HL-60/S4 treated with retinoic acid at 250 ng/mL for 4 days and 3 days (cell line): ENCODE results near the gene COL7A1.
"Not testable (repeated sequence)": the region's sequence is repeated elsewhere in the genome, so short reads cannot be mapped to it uniquely, and the experiment has no call there.

ENCODE experiments used
- in situ Hi-C: fragments of 300-500 bp; cut with MboI; formaldehyde crosslinking; loops from 2 replicates; pipeline ENCODE4 v1.7.0; 2022; ENCODE audit warnings: low sequenced_read_pairs

Gene COL7A1

DNA sequence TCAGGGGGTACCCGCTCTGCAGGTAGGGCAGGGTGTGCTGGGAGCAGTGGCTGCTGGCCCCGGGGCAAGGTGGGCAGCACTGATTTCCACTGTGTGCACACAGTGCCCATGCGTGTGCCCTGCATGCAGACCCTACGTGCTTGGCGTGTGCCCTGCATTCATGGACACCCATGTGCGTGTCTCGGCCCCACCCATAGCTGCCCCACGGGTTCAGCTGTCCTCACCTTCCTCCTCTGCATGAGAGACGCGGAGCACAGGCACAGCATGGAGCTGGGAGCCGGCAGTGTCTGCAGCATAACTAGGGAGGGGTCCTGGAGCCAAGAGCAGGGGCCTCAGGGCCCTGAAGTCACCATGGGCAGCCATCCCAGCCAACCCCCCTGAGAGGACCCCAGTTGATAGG, 29.9 kb downstream of the COL7A1 start:
- in situ Hi-C loops, result no loop called here

DNA sequence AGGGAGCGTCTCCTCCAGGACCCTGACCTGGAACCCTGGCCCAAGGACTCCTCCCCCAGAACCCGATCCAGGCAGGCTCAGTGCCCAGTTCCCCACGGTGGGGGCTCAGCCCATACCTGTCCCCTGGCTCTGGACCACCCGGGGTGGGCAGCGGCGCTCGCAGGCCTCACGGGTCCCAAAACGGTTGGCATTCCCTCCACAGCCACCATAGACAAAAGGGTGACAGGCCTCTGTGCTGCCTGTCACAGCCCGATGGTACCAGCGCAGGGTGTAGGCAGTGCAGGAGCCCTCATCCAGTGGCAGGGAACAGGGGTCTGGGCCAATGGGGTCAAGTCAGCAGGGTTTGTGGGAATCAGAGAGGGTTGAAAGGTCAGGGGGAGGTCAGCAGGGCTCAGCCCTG, 30.5 kb downstream of the COL7A1 start:
- in situ Hi-C loops, result no loop called here

DNA sequence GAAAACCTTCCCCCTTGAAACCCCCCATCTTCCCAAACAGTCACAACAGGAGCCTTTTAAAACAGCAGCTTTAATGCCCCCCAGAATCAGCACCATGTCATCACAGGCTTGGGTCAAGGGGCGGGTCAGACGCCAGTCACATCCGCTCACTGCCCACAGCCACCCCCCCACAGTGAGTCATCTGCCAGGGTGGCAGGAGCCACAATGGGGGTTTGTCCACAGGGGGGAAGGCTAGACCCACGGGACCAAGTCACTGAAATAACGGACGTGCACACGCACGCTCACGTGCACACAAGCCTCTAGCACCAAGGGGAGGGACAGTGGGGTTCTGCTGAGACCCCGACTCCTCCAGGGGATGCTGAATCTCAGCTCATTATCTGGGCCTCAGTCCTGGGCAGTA, 31.1 kb downstream of the COL7A1 start:
- in situ Hi-C loops, result no loop called here

DNA sequence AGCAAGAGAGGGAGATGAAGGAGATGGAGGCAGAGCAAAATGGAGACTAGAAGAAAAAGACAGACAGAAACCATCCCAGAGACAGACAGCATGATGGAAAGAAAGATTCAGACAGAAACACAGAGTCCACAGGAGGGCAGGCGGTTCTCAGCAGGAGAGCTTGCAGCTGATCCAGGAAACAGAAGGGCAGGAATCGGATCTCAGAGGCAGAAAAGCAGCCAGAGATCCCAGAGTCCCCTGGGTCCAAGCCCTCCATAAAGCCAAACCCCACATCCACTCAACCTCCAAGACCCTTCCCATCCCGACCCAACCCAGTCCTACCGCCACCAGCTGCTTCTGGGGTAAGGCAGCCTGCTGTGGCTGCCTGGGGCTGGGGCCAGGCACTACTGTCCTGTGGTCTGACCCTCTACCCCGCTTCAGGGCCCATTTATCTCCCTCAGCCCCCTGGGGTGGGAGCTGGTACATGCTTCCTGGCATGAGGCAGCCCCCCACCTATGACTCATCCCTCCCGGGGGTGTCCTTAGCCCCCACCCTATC, 31.7 kb downstream of the COL7A1 start, which contains the start of gene UCN2:
UCN2 (minus strand) TSS at position 400 of the 537 bp plus-strand sequence. CDS start 657 bp downstream, outside the sequence.
- in situ Hi-C loops, result no loop called here

DNA sequence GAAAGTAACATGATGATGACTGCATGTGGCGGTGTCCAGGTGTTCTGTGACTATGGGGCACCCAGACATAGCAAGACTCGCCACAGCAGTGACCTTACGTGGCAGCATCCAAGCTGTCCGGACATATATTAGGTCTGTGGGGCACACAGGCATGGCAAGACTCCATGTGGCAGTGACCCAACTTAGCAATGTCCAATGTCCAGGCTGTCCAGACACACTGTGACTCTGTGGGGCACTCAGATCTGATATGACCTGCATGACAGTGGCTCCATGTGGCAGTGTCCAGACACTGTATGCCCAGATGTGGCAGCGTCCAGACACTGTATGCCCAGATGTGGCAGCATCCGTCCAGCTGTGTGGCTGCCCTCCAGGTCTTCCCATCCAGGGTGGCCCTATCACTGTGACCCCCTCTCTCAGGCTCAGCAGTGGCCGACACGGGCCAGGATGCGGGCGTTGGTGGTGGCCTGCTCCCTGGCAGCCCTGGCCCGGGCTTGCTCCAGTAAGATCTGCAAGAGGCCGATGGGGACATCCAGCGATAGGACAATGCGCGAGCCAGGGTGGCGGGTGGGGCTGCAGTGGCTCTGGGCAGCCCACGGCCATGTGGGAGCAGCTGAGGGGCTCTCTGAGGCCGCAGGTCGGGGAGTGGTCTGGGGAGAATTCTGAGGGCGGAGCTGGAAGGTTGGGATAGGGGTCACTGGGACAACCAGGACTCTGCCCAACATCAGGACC, 32.6 kb downstream of the COL7A1 start:
- in situ Hi-C loops, result no loop called here

DNA sequence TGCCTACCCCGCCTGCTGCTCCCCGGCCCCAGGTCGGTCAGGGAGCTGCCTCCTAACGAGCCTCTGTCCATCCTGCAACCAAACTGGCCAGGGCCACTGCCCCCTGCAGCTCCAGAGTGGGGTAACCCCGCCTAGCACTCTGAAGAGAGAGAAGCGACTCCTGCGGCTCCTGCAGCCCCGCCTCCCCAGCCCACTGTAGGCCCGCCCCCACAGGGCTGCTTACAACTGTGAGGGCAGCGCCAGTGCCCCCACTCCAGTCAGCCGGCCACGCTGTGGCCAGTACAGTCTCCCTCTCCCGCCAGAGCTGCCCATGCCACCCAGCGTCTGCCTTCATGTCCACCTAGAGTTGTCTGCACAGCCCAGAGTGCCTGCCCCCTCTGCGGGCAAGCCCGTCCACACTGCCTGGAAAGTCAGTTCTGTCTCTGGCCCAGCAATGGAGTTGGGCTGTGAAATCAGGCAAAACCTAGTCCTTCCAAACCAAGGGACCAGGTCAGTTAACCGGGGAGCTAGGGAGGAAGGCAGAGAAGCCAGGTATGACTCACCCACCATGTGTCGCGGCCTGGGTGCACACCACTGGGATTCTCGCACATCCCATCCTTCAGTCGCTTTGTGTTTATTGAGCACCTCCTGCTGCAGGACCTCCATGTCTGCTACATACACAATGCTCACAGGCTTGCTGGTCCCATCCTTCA, 33.9 kb downstream of the COL7A1 start:
- in situ Hi-C loops, result no loop called here

DNA sequence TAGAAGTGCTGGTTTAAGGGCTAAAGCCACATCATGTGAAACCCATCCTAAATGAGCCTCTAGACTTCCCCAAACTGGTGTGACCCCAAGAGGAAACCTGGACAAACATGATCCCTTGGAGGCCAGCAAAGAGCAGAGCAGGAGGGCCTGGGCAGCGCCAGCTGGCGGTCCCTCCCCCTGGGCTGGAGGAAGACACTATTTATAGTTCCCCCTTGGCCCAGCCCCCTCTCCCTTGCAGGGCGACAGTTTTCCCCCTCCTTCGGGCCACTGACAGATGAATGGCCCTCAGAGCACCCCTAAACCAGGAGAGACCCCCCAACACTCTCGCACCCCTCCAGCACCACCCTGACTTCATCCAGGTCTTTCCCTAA, 34.5 kb downstream of the COL7A1 start:
- in situ Hi-C loops, result no loop called here

DNA sequence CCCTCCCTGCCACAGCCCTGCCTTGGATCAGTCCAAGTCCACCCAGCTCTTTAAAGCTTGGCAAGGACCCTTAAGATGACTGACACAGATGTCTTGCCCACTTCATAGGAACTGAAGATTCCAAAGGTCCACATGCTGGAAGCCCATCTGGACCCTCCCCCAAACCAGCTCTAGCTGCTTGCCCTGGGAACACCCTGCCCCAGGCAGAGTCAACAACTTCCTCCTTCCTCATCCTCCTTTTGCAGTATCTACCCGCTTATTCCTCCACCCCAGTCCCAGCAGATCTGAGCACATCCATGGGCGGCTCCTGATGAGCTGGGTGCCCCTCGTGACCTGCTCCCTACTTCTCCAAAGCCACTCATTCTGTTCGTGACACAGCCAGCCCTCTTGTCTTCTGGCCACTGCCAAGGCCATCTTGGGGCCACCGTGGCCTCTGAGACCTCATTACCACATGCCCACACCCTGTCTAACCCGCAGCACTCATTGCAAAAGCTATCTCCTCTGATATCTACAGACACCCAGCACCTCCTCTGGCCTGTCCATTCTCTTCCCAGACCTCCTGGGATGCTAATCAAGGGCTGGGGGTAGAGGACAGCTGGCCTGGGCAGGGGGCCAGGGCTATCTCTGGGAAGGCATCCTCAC, 36.5 kb downstream of the COL7A1 start:
- in situ Hi-C loops, result no loop called here

DNA sequence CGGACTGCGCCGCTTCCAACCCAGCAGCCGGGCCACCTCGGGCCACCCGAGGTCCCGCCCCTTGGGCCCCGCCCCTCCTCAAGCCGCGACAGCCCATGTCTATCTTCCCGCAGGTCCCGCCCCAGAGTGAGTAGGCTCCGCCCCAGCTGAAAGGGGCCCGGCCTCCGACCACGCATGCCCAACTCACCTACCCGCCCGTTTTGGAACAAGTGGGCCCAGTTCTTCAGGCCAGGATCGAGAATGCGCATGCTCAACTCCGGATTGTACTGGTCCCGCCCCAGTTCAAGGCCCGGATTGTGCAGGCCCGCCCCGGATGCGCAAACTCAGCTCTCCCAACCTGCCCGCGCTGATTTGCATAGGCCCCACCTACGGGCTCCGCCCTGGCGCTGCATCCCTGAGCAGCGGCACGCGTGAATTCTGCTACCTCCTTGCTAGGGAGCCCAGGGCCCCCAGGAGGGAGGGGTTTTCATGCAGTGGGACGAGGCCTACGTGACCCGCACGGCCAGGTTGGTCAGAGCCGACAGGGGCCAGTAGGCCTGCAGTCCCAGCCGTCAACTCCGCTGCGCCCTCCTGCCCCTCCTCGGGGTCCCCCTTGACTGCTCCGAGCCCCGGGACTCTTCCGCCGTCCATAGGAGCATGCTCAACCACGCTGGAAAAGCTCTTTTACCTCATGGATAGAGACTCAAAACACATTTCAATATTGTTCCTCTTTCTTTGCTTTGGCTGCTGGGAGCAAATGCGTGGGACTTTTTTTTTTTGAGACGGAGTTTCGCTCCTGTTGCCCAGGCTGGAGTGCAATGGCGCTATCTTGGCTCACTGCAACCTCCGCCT, 38.1 kb downstream of the COL7A1 start, which contains the start of gene PFKFB4:
PFKFB4 (minus strand) TSS at position 8 of the 831 bp plus-strand sequence. CDS start 26 bp downstream, outside the sequence.
- in situ Hi-C loops, result no loop called here

DNA sequence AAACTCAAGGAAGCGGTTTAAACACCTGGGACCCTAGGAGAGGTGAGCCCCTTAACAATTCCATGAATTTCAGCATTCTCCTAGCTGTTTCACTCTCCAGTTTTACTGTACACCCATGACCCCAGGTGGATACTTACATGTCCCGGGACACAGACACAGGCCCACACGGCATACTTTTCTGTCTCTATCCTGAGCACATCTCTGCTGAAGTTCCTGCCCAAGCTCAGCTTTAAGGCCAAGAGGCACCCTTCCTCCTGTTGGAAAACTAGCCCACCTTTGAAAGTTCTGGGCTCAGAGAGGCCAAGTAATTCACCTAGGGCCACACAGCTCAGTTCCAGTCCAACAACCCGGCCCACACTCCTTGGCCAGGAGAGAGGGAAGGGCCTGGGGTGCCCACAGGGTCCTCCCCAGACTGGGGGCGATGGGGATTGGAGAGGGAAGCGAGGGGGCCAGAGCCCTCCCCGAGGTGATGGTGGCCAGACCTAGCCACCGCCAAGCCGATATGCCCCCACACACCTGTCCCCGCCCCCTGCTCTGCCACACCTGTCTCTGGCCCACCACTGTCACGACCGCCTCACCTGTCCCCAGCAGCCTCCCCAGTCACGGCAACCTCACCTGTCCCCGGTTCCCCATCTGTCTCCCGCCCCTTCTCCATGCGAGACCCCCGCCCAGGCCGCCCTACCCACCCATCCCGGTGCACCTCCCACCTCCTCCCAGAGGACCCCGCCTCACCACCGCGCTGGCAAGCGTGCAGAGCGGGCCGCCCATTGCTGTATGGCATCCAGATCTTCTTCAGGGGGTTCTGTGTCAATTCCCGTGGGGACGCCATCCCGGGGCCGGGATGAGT, 39.0 kb downstream of the COL7A1 start:
- in situ Hi-C loops, result no loop called here

DNA sequence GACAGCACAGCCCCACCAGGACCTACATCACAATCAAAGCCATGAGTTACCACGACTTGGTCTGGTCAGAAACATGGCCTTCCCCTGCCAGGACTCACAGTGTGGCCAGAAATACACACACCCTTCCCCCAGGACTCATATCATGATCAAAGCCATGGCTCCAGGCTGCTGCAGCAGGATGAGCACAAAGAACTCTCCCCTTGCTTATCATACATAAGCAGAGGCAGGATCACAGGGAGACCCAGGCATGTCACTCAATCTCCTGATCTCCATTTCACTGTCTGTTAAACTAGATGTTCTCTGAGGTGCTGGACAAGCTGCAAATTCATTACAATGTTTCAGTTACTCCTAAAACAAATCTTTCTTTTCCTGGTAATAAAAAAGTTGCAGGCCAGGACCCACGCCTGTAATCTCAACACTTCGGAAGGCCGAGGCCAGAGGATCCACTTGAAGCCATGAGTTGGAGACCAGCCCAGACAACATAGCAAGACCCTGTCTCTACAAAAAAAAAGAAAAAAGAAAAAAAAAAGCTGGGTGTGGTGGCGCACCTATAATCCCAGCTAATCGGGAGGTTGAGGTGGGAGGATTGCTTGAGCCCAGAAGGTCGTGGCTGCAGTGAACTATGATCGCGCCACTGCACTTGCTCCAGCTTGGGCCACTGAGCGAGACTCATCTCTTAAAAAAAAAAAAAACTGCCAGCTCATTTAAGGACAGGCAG, 39.7 kb downstream of the COL7A1 start:
- in situ Hi-C loops, result no loop called here

DNA sequence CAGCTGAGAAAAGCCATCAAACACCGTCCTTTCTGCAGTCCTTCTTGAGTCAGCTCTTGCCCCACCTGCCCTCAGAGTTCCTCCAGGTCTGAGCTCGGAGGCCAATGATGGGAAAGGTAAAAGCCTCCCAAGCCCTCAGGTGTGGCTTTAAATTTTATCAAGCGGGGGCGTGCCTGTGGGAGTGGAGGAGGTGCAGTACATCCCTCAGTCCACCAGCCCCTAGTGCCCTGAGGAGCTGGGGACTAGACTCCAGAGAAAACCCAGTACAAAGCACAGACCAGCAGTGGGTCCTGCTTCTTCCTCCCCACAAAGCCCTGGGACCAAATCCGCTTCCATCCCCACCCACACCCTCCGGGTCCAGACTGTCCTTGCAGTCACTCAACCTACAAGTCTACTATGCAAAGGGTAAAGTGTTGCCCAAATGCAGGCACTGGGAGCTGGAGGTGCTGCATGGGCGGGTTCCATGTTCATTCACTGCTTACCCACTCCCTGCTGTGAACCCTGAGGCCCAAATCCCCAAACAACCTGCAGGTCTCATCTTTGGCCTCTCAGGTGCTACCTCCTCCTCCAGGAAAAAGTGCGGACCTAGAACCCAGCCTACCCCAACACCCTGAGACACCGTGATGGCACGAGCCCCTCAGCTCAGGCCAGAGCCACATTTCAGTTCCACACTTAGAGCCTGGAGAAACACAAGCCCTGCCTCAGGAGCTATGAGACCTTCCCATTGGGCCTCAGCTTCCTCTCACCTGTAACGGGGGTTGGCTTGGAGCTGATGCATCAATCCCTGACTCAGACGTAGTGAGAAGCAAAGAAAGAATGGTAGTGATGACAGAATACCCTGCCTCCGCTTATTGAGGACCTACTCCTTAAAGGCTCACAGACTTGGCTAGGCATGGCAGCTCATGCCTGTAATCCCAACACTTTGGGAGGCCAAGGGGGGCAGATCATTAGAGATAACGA, 41.0 kb downstream of the COL7A1 start:
- in situ Hi-C loops, result no loop called here

DNA sequence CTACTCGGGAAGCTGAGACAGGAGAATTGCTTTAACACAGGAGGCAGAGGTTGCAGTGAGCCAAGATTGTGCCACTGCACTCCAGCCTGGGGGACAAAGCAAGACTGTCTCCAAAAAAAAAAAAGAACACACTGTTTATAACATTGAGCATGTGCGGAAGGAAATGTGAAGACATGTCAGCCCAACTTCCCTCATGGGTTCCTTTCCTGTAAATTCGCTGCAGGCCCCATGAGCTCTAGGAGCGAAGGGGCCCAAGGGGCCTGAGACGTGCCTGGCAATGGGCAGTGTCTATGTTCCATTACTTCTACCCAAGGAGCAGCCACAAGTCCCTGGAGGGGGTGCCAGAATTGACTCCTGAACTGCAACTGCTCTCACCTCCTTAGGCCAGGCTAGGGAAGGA, 41.8 kb downstream of the COL7A1 start:
- in situ Hi-C loops, result no loop called here

DNA sequence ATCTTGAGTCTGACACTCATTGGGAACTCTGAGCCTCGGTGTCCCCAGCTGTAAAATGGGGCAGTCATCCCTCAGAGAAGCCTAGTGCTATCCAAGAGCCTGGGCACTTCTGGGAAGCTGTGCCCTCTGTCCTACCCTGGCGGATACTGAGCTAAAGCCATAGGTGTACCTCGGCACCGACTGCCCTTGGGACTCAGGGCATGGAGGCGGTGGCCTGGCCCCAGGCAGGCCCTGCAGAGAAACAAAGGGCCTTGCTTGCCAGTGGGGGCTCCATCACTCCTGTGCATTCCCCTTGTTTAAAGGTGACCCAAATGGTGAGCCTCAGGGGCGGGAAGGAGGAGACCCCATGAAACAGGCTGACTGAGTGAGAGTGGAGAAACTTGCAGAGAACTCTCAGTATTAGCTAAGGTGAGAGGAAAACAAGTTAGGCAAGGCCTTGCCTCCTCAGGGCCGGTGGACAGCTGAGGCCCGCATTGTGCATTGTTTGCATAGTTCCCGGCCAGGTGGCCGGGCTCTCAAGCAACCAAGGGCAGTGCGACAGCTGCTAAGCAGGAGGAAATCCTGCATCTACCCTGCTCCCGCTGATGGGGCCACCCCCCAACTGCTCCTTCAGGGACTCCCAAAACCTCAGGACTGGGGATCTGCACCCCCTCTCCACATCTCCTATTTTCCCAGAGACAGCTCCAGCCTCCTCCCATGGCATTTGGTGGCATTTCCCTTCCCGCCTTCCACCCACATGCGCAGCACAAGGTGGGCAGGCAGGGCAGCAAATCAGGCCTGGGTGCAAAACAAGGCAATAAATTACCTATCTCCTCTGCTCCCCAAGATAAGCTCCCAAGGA, 42.8 kb downstream of the COL7A1 start:
- in situ Hi-C loops, result no loop called here

DNA sequence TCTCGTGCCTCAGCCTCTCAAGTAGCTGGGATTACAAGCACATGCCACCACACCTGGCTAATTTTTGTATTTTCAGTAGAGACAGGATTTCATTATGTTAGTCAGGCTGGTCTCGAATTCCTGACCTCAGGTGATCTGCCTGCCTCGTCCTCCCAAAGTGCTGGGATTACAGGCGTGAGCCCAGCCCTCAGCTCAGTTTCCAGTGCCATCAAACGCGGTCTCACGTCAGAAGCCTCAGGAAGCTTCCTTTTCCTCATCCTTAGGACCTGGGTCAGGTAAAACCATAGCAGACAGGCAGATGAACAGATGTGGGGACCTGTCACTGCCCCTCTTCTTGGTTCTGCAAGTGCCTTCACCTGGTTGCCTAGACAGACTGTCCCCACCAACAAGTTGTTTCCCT, 43.5 kb downstream of the COL7A1 start:
- in situ Hi-C loops, result not testable (repeated sequence)

DNA sequence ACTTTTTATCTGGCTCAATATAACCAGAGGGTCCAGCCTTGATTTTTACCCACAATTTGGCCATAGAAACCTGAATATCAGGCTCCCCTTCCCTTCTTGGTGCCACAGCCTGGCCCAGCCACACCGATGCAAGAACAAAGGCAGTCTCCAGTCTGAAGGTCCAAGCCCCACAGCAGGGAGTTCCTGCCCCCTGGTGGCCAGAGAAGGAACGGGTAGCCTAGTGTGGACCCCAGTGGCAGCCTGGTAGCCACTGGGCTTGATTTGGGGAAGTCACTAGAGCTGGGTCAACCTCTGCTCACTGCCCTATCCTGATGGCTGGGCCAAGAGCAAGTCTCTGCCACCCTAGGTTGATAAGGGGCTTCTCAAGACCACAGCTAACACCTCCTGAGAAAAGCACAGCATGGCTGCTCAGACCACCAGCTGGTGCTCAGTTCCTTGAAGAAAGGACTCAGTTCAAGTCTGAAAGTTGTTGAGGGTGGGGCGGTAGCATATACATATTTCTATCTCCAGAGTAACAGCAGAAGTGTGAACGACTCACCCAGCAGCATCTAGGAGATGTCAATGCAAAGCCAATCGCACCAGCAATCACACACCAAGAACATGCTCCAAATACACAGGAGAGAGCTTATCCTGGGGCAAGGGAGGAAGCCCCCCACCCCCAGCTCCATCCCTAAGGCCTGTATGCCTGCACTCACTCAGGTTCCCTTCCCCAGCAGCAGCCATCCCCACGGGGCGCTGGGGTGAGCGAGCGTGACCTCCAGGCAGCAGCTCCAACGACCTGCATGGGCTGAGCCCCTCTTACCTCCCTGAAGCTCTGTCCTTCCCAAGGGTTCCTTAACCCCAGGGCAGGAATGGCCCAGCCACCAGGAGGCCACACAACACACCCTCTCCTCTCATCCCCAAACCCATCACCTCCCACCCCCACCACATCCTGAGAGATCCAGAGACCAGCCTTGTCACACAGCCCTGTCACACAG, 46.1 kb downstream of the COL7A1 start:
- in situ Hi-C loops, result no loop called here
